Left forelimb (tissue), 1 donor: ENCODE results near the gene RAB11FIP3.
"Not testable (repeated sequence)": the region's sequence is repeated elsewhere in the genome, so short reads cannot be mapped to it uniquely, and the experiment has no call there.

Experiments
- DNase-seq: peaks from one replicate; pipeline ENCODE4 v3.0.0-alpha.2; 2018; ENCODE audit warnings: low spot score

The RAB11FIP3 gene

GRCh38 chr16:494676-495075 lies 69.2 kb downstream of the RAB11FIP3 start:
- DNase-seq, result not testable (repeated sequence)

GRCh38 chr16:495127-495748 lies 69.8 kb downstream of the RAB11FIP3 start:
- DNase-seq, result no peak

GRCh38 chr16:496097-496886 lies 70.8 kb downstream of the RAB11FIP3 start:
- DNase-seq, result no peak

- no peak for DNase-seq
Measured at GRCh38 chr16:497258-497657, 71.8 kb downstream of the RAB11FIP3 start.

GRCh38 chr16:499924-500323 lies 74.5 kb downstream of the RAB11FIP3 start:
- no peak for DNase-seq

- DNase-seq, result no peak
Measured at GRCh38 chr16:500709-501108, 75.3 kb downstream of the RAB11FIP3 start.

- DNase-seq, result no peak
Measured at GRCh38 chr16:502179-502943, 76.9 kb downstream of the RAB11FIP3 start.

GRCh38 chr16:503150-504071 lies 78.0 kb downstream of the RAB11FIP3 start:
- no peak for DNase-seq

GRCh38 chr16:505479-506245 lies 80.2 kb downstream of the RAB11FIP3 start:
- DNase-seq, result no peak

GRCh38 chr16:506246-506546 lies 80.7 kb downstream of the RAB11FIP3 start:
- no peak for DNase-seq

GRCh38 chr16:507527-507926 lies 82.1 kb downstream of the RAB11FIP3 start:
- not testable (repeated sequence) for DNase-seq

GRCh38 chr16:507996-508395 lies 82.5 kb downstream of the RAB11FIP3 start:
- no peak for DNase-seq

- DNase-seq, result no peak
Measured at GRCh38 chr16:508884-509736, 83.7 kb downstream of the RAB11FIP3 start.

- DNase-seq, result no peak
Measured at GRCh38 chr16:510066-510825, 84.8 kb downstream of the RAB11FIP3 start.

GRCh38 chr16:512802-513201 lies 87.4 kb downstream of the RAB11FIP3 start:
- no peak for DNase-seq

- DNase-seq, result no peak
Measured at GRCh38 chr16:513950-514349, 88.5 kb downstream of the RAB11FIP3 start.

GRCh38 chr16:515175-515938 lies 89.9 kb downstream of the RAB11FIP3 start:
- DNase-seq, result no peak

GRCh38 chr16:515939-516226 lies 90.4 kb downstream of the RAB11FIP3 start:
- DNase-seq, result no peak

GRCh38 chr16:516301-516700 lies 90.9 kb downstream of the RAB11FIP3 start:
- no peak for DNase-seq
